Stimulated activated CD8-positive, alpha-beta memory T cell treated with anti-CD3 and anti-CD28 coated beads, Interleukin-15, amount 100 ng/mL, for 4 hours (primary cell): Measurements from ENCODE around the gene ETFA.
A peak's percentile ranks its signal among the peaks of the same experiment; 100 is the strongest.

ENCODE experiments used
- DNase-seq, 2 donors: peaks; one replicate each; pipeline ENCODE4 v3.0.0-alpha.2; 2020; ENCODE audit warnings: low read depth in 2 of 2

Gene ETFA

DNA sequence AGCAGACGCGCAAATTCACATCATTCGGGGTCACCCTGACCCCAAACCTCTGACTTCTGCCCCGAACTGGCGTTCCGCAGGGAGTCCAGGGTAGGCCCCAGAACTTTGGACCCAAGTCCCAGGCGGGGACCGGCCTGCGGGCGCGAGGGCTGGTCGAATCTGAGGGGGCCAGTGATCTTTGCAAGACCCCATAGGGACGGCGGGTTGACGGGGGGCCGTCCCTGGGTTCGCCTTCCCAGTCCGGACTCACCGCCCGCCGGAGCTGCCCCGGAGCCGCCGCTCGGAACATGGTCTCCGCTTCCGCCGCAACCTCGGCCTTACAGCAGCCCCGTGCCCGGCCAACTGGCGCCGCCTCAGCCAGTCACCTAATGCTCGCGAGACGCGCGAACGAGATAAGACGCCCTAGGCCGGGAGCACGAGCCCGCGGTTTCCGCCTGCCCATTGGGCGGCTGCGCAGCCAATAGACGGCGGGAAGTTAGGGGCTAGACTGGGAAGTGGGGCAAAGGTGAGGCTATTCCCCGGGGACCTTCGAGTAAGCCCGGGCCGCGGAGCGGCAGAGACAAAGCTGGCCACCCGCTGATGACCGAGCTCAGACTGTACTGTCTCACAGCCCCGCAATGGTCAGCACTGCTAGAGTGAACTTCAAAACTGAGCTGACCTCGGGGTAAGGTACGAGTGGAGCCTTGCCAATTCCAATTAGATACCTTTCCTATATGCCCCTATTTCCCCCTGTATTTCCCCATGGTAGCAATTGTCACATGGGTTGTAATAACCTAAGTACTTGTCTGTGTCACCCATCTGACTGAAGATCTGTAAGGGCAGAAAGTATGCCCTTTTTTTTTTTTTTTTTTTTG lies at the start of gene ETFA:
Gene ETFA, minus strand, starts transcription at position 370 of the 854 bp plus-strand sequence. Its CDS starts 81 bp downstream, at position 289.
- DNase-seq: peak; percentile 77 to 83

DNA sequence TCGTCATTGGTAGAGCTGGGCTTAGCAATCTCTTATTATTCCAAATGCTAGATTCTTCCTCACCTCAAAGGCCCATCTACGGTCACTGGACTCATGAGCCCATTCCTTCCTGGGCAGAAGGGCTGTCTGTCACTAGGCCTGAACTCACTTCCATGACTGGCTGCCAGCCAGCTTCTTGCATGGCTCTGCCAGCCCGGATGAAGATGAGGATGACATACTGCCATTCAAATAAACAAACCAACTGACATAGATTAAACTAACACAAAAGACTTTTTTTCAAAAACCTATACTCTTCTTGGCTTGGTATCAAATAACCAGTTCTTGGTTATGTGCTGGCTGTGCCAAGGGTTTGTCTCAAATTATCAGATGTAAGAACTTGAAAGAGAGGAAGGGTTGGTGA lies 49.1 kb upstream of the ETFA start:
- no peak for DNase-seq

DNA sequence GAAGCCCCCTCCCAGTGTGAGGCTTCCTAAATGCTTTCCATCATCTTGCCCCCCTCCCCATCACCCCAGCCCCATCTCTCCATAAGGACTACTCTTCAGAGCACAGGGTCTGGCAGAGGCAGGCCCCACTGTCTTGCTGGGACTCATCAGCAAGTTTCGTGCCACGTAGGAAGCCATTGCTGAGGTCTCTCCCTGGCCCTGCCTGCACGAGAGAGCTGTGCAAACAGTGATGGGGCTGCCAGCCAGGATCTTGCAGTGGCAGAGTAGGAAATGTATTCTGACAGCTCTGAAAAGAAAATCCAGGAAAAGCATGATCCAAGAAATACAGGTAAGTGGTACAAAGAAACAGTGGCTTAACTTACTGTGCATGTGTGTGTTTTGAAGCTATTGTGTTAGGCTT lies 47.9 kb upstream of the ETFA start:
- no peak for DNase-seq

DNA sequence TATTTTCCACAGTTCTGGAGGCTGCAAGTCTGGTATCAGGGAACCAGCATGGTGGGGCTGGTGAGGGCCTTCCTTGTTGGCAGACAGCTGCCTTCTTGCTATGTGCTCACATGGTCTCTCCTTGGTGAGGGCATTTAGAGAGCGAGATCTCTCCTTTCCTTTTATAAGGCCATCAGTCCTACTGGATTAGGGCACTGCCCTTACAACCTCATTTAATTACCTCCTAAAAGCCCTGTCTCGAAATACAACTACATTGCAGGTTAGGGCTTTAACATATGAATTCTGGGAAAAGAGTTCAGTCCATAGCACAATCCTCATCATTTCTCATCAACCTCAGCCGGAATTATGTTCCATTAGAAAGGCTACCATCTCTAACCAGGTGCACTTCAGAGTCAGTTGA lies 47.2 kb upstream of the ETFA start:
- no peak for DNase-seq

DNA sequence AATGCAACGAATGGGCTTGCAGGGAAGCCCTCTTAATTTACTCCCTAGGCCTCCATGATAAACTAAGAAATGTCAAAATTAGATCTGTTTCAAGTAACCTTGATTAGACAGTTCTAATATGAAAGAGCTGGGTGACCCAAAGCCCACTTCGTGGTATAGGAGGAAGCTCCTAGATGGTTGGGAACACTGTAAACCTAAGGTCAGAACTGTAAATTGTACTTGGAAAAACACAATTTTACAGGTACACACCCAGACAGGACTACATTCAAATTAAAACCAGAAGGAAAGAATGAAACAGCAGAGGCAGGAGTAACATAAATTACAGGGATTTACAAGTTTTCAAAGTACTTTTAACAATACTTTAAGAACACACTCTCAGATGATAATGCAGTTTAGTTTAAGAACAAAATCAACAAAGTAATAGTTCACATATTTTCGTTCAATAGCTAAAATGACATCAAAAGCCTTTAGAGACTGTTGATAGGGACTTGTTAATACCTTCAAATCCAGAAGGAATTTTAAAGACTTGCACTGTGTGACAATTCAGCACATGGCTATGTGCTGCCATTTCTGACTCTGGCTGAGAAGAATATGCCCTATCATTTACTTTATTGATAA lies 43.7 kb upstream of the ETFA start:
- DNase-seq: no peak

DNA sequence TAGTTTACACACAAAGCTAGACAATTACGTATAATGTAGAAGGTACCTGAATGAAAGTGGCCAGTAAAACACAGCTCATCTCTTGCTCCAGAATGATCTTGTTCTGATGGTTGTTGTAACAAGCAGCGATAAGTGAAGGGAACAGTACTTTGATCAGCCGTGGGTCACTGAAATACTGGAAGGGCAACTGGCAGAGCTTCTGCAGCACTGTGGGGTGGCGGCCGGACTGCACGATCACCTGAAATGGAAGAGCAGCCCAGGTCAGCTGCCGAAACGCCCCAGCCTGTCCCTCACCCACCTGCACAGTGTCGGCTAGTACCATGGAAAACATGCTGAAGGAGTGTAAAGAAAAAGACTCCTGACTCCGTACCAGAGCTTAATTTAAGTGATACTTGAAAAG lies 42.6 kb upstream of the ETFA start:
- DNase-seq: no peak

DNA sequence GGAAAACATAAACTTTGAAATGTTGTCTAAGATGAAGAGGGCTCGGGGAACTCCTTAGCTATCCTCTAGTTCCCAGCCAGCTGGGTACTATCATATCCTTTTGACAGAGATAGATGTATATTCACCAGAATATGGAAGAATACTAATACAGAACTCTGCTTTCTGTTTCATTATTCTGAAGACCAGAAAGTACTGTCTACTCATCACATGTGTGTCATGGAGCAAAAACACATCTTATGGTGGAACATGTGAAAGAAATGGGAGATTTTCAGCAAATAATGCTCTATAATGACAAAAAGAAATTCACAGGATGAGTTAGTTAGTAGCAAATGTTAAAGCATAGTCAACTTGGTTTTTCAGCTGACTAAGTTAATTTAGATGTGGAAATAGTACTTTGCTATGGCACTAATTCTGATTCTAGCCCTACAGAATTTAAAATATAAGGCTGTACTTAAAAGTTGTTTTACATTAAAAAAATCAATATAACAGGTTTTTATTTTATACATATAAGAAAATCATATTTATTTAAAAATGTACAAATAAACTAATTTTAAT lies 41.8 kb upstream of the ETFA start:
- no peak for DNase-seq

DNA sequence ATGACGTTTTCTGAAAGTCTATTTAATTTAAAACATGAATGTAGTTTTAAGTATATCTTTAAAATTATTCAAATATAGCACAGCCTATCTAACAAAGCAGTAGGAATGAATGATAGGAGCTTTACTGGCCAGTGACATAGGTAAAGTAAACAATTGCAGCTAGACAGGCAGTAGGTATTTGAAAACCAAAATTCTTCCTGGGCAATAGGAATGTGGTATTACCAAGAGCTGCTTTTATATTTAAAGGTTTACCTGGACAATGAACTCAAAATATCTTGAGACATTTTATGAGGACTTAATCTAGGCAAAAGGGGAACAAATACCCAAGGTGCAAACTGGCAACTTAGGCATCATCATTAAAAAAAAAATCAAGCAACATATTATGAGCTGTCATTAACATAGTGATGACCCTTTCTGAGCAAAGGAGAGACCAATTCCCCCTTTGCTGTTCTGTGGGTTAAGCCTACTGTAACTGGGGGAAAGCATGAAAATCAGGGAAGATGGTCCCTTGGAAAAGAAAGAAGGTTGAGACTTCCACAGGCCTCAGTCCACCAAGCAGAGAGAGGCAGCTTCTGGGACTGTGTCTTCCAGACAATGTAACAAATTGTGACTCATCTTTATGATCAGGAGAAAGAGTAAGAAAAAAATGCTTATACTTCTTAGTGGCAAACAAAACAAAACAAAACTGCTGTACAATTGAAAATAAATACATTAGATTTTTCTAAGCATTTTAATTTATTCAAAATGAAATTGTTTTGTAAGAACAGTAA lies 38.2 kb upstream of the ETFA start:
- no peak for DNase-seq

DNA sequence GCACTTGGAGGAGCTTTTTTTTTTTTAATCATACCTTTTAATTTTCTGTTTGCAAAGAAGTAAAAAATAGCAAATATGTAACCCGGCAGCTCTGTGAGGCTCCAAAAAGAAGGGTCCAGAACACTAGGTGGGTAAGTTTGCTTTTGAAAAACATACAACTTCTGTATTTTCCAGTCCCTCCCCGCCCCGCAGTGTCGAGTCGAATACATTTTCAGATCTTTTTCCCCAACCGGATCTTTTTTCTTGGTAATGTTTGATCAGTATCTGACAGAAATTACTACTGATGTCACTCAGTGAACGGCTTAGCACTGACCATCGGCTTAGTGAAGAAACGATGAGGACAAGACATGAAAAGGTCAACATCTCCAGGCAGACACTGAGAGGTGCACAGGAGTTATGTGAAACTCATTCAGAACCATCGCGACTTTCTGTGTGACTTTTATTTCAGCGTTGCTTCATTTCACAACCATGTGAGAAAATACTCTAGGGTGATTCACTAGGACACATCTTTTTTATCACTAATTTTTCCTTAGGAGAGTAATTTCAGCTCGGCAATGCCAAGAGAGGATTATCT lies 36.3 kb upstream of the ETFA start:
- no peak for DNase-seq

DNA sequence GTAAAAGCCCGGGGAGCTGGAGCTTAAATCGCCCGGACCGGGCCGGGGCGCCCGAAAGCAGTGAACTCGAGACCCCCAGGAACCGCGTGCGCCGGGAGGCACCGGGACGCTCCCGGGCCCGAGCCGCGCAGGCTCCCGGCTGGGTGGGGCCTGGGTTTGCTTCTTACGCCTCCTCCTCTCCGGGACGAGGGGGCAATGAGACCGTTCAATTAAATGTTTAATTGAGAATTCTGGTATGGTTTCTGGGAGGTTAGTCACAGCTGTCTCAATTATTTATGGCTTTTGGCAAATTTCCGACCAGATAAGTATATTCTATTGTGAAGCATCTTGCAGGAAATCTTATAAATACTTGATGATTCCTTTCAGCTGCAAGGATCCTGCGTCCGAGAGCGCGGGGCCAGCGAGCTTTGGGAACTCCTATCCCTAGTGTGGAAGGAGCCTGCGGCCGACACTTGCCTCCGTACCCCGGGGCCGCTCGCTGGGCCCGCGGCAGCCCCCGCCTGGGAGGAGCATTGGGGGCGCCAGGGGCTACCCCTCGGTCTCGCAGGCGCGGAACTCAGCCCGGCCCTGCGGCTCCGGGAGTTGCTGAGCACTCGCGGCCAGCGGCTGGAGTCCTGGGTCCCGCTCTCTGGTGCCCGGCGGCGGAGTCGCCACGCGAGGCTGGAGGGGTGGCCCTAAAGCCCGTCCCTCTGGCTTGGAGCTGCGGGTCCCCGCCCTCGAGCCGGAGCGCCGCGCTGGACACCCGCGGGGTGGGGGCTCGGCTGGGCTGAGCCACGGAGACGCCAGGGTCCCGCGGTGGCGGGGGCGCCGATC lies 35.6 kb upstream of the ETFA start:
- DNase-seq: no peak

DNA sequence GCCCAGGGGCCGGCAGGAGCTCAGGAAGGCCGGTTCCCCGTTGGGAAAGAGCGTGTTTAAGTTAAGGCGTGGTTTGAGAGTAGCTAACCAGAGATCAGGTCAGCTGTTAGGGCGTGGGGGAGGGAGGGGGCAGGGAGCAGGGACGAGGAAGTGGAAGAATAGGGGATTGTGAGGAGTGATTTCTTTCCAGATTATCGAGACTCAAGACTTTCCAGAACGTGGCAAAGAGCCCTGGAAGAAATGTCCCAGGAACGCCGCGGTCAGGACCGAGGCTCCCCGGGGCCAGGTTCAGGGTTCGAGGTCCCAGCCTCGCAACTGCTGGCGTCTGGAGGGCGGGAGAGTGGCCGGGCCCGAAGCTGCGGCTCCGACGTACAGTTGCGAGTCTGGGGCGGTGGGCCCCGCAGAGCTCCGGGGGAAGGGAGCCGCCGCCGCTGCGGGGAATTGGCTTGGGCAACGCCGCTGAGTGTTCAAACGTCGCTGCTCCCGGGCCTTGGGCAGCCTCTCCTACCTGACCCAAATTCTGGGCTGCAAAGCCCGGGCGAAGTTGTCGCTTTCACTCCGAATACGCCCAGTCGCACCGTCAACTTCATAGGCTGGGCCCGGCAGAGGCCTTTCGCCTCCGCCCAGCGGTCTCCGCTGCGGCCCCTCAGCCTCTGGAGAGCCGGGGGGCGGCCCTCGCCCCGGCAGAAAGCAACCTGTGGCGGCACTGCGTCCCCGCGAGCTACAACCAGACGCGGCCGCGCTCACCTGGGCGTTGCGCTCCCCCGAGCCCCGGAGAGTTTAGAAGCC lies 34.8 kb upstream of the ETFA start:
- no peak for DNase-seq

DNA sequence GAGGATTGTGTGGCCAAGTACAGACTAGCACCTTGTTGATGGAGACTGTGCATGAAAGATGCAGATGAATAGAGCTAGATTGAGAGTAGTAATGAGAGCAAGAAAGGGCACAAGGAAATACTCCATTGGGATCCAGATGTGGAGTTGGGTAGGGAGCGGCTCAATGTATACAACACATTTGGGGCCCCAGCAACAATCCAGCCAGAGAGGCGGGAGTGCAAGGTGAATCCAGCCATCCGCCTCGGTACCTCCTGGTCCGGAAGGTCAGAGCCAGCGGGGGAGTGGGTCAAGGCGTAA lies 34.3 kb upstream of the ETFA start:
- no peak for DNase-seq

DNA sequence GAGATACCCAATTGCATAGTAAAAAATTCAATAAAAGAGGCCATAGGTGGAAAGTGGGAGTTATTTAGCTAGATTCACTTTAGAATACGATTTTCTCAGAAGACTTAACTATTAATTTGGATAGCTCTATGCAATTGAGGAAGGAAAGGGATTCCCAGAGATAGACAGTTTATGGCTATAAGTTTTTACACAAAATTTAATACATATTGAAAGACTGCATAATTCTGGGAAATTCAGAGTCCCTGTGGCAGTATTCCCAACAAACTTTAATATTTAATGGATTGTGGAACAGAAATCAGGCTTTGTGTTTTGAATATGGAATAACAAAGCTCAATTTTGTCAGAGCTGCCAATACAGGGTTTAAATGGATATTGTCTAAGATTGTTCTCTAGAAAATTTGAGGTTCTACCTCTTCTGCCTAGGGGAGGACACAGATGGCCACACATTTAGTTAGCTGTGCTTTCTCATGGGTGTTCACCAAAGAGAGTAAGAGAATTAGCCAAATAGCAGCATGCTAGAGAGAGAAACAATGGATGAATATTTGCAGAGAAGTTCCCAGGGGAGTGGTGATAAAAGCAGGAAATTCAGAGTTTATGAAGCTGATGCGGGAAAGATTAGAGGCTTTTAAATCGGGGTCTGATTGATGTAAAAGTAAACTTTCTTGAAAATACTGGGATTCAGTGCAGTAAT lies 33.8 kb upstream of the ETFA start:
- DNase-seq: no peak

DNA sequence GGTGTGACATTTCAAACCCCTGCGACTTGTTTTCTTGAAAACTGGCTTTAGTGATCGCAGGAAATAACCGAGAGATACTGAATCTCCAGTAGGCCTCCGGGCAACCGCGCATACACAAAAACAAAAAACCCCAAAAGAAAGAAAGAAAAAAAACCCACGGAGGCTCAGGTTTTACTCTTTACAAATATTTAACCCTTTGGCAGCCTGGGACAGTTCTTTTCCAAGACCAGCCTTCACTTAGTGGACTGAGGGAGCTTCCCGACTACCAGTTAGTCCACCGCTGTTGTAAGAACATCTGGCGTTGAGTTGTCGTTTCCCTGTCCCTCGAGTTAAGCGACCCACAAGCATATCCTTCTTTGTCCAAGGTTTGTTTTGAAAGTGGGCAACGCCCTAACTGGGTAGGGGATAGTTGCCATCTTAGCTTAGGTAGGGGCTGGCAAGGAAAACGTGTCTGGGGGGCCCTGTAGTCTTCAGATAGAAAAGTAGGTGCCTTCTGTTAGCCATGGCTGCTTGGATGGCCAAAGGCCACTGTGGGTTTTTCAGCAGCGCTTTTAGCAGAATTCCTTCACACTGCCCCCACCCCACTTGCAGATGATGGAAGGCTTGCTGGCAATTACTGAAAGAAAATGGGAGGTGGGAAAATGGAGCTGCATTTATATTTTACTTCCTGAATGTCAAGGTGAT lies 32.2 kb upstream of the ETFA start:
- no peak for DNase-seq

DNA sequence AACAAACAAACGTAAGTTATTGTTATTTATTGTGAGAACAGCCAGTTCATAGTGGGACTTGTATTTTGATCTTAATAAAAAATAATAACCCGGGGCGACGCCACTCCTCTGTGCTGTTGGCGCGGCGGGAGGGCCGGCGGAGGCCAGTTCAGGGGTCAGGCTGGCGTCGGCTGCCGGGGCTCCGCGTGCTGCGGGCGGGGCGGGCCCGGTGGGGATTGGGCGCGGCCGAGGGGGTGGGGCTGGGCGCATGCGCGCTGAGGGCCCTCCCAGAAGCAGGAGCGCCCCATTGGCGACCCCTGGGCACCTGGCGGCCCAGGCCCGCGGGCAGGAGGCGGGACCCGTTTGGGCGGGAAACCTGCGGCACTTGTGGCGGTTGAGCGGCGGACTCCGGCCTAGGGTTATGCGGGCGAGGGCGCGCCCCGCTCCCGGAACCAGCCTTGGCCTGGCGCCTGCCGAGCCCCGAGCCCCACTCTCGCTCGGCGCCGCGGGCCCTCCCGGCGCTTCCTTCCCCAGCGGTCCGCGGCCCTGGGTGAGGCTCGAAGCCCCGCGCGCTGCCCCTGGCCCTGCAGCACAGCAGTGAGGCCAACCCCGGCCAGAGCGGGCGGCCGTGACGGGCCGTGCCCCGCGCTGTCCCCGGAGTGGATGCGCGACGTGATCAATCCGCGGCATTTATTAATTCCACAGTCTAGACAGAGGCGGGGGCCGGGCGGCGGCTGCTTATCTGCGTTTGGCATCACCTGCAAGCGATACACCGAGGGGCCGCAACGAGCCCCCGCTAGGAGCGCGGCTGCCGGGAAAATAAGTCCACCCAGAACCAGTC lies 31.3 kb upstream of the ETFA start:
- no peak for DNase-seq

DNA sequence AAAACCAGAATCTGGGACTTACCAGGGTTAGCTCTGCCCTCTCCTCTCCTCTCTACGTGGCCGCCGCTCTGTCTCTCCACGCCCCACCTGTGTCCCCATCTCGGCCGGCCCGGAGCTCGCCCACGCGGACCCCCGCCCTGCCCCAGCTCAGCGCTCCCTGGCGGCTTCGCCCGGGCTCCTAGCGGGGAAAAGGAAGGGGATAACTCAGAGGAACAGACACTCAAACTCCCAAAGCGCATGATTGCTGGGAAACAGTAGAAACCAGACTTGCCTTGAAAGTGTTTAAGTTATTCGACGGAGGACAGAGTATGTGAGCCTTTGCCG lies 30.8 kb upstream of the ETFA start:
- DNase-seq: no peak

DNA sequence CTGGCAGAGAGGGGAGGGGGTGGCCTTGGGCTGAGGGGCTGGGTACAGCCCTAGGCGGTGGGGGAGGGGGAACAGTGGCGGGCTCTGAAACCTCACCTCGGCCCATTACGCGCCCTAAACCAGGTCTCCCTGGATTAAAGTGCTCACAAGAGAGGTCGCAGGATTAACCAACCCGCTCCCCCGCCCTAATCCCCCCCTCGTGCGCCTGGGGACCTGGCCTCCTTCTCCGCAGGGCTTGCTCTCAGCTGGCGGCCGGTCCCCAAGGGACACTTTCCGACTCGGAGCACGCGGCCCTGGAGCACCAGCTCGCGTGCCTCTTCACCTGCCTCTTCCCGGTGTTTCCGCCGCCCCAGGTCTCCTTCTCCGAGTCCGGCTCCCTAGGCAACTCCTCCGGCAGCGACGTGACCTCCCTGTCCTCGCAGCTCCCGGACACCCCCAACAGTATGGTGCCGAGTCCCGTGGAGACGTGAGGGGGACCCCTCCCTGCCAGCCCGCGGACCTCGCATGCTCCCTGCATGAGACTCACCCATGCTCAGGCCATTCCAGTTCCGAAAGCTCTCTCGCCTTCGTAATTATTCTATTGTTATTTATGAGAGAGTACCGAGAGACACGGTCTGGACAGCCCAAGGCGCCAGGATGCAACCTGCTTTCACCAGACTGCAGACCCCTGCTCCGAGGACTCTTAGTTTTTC lies 30.2 kb upstream of the ETFA start:
- no peak for DNase-seq

DNA sequence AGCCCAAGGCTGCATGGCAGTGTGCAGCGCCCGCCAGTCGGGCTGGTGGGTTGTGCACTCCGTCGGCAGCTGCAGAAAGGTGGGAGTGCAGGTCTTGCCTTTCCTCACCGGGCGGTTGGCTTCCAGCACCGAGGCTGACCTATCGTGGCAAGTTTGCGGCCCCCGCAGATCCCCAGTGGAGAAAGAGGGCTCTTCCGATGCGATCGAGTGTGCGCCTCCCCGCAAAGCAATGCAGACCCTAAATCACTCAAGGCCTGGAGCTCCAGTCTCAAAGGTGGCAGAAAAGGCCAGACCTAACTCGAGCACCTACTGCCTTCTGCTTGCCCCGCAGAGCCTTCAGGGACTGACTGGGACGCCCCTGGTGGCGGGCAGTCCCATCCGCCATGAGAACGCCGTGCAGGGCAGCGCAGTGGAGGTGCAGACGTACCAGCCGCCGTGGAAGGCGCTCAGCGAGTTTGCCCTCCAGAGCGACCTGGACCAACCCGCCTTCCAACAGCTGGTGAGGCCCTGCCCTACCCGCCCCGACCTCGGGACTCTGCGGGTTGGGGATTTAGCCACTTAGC lies 29.6 kb upstream of the ETFA start:
- no peak for DNase-seq
